Suprapubic skin (tissue), 4 donors: ENCODE measurements around the gene SHMT2. TPM values are rescaled to one million over a fixed set of nuclear protein-coding genes. Genes with fewer than 3 reads are reported as not detected.

Source experiments
- DNase-seq, 2 donors: peaks; one replicate each; pipeline ENCODE4 v3.0.0-alpha.2; 2019; ENCODE audit warnings: low spot score in 2 of 2
- H3K27ac ChIP-seq: fragments of 200-600 bp; sonication (generic); one replicate; pipeline ENCODE4 v1.5.1; 2019
- H3K27me3 ChIP-seq: fragments of 200-600 bp; sonication (generic); one replicate; pipeline ENCODE4 v1.5.1; 2019
- H3K36me3 ChIP-seq: fragments of 200-600 bp; sonication (generic); one replicate; pipeline ENCODE4 v1.5.1; 2019
- H3K4me1 ChIP-seq: fragments of 200-600 bp; sonication (generic); one replicate; pipeline ENCODE4 v1.5.1; 2019
- H3K4me3 ChIP-seq: fragments of 200-600 bp; sonication (generic); one replicate; pipeline ENCODE4 v1.5.1; 2019; ENCODE audit warnings: mild to moderate bottlenecking
- H3K9me3 ChIP-seq: fragments of 200-600 bp; sonication (generic); one replicate; pipeline ENCODE4 v1.5.1; 2019
- EP300 ChIP-seq: sonication (generic); formaldehyde crosslinking; IDR thresholded peaks from one replicate; pipeline ENCODE4 v1.6.1; 2017; ENCODE audit warnings: antibody characterized with exemption
- POLR2A ChIP-seq, 2 donors: fragments of 450-650 bp; IDR thresholded peaks; one replicate each; pipeline ENCODE4 v1.6.1; 2017; ENCODE audit warnings: antibody characterized with exemption in 2 of 2, mild to moderate bottlenecking in 2 of 2, moderate library complexity in 2 of 2
- POLR2AphosphoS5 ChIP-seq, 3 donors: sonication (generic); formaldehyde crosslinking; IDR thresholded peaks; one replicate each; pipeline ENCODE4 v1.6.1; 2017; ENCODE audit warnings: antibody characterized with exemption in 3 of 3
- WGBS: methylation state at CpG from one replicate; pipeline ENCODE4 v1.1.5; 2018; 5-methylcytosine and 5-hydroxymethylcytosine counted together
- total RNA-seq, 4 donors: library from RNA; depleted of rRNA; stranded (reverse); fragments of >200 nt; gene quantifications; one replicate each; pipeline ENCODE4 v1.1.0, GENCODE V29; 2016
- TF ChIP-seq, protein P1 (sequence below), 2 donors: fragments of 200-600 bp in 1 of 2; fragments of 450-650 bp in 1 of 2; sonication (generic) in 1 of 2; IDR thresholded peaks; one replicate each; pipeline ENCODE4 v1.5.1; 2016 to 2019; ENCODE audit warnings: antibody characterized with exemption in 2 of 2, mild to moderate bottlenecking in 1 of 2, moderate library complexity in 1 of 2

The SHMT2 gene
- total RNA-seq, 4 donors from 2014 or later = 53.5 to 87.2 (median 70.3) TPM

DNA sequence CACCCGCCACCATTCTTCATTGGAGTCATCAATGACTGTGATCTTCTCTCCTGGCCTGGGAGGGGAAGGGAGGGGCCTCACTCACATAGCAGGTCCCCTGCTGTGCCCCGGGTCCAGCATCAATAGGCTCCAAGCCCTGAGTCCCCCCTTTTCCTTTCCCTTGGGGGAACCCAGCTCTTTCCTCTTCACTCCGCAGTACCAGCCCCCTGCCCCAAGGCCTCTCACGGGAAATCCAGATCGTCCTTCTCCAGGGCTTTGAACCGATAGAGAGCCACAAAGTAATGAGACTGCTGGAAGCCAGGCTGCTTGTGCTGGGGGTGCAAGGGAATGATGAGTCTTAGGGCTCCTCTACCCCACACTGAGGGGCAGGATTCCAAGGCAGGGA is 14.8 kb downstream of the SHMT2 start:
- no peak for DNase-seq
- 48% methylated on average over 6 of the region's 6 CpGs for WGBS
- H3K27me3 ChIP-seq = peaks cover 48% of the 10 kb centered on the region
- H3K27ac ChIP-seq = no peak overlapping the region
- H3K9me3 ChIP-seq = no peaks in the 10 kb centered on the region
- H3K4me1 ChIP-seq = peaks cover 48% of the 10 kb centered on the region
- H3K36me3 ChIP-seq = no peaks in the 10 kb centered on the region
- no peak overlapping the region for H3K4me3 ChIP-seq
- TF ChIP-seq EP300 (no peak), POLR2AphosphoS5 (IDR thresholded peaks at IDR 0.05) (no peak), POLR2A (IDR thresholded peaks at IDR 0.05) (no peak)
- TF ChIP-seq, protein P1, sequence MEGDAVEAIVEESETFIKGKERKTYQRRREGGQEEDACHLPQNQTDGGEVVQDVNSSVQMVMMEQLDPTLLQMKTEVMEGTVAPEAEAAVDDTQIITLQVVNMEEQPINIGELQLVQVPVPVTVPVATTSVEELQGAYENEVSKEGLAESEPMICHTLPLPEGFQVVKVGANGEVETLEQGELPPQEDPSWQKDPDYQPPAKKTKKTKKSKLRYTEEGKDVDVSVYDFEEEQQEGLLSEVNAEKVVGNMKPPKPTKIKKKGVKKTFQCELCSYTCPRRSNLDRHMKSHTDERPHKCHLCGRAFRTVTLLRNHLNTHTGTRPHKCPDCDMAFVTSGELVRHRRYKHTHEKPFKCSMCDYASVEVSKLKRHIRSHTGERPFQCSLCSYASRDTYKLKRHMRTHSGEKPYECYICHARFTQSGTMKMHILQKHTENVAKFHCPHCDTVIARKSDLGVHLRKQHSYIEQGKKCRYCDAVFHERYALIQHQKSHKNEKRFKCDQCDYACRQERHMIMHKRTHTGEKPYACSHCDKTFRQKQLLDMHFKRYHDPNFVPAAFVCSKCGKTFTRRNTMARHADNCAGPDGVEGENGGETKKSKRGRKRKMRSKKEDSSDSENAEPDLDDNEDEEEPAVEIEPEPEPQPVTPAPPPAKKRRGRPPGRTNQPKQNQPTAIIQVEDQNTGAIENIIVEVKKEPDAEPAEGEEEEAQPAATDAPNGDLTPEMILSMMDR (IDR thresholded peaks at IDR 0.05) = no peak

DNA sequence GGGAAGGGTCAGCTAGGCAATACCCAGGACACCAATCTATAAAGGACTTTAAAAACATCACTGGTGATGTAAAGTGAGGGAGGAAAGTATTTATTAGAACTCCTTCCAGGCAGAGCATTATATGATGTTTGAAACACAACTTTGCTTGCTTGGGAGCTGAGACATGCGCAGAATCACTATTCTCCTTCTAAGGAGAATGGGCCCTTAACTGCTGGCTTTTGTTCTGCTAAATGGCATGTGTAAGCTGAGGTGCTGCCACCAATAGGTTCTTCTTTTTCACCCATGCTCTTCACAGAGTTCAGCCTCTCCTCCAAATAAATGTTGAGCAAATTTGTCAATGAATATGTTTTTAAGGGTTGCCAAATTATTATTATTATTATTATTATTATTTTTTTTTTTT is 17.5 kb downstream of the SHMT2 start:
- H3K27ac ChIP-seq = no peak overlapping the region
- DNase-seq = no peak
- peaks cover 20% of the 10 kb centered on the region for H3K4me1 ChIP-seq
- no peak overlapping the region for H3K4me3 ChIP-seq
- 82% methylated on average over 1 of the region's 1 CpG for WGBS
- no peaks in the 10 kb centered on the region for H3K9me3 ChIP-seq
- H3K27me3 ChIP-seq = peaks cover 21% of the 10 kb centered on the region
- no peaks in the 10 kb centered on the region for H3K36me3 ChIP-seq
- no peak for TF ChIP-seq EP300
- TF ChIP-seq, protein P1 (IDR thresholded peaks at IDR 0.05) = no peak
- no peak for TF ChIP-seq POLR2A (IDR thresholded peaks at IDR 0.05)
- no peak for TF ChIP-seq POLR2AphosphoS5 (IDR thresholded peaks at IDR 0.05)

DNA sequence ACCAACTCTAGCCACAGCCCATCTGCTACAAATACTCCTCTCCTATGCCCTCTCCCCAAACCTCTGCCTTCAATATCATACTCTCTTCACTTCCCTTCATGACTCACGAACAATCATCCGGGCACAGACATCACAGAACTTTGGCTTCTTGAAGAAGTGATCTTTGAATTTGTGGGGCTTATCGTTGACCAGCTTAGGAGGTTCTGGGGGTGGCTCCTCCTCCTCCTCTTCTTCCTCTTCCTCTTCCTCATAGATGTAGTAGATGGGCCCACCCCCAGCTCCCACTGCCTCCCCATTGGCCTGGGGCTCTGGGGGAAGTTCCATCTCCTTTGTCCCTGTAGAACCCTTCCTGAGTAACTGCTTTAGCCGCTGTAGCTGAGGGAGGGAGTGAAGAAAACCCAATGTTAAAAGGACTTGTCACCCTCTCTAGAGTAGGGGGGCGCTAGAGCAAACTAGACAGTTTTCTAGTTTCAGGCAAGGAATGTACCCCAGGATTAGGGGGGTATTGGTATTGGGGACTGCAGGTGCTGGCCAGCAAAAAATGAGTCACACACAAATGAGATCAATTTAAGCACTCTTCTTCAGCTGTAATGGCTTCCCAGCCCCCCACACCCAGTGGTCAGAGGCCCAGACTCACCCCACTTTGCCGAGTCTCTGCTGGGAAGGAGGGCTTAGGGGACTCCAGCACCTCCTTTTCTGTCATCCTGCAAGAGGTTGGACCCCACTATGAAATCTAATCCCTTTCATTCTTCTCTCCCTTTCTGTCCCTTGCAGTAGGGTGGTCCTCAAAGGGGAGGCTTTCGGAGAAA is 19.6 kb downstream of the SHMT2 start:
- Histone ChIP-seq H3K27me3 (peaks cover 4% of the 10 kb centered on the region), H3K4me3 (no peak overlapping the region), H3K27ac (no peak overlapping the region), H3K4me1 (no peaks in the 10 kb centered on the region), H3K9me3 (no peaks in the 10 kb centered on the region), H3K36me3 (peaks cover 4% of the 10 kb centered on the region)
- TF ChIP-seq POLR2AphosphoS5 (IDR thresholded peaks at IDR 0.05) = no peak
- no peak for TF ChIP-seq EP300
- TF ChIP-seq POLR2A (IDR thresholded peaks at IDR 0.05) = no peak
- TF ChIP-seq, protein P1 (IDR thresholded peaks at IDR 0.05) = no peak
- 74% methylated on average over 7 of the region's 7 CpGs for WGBS
- no peak for DNase-seq

DNA sequence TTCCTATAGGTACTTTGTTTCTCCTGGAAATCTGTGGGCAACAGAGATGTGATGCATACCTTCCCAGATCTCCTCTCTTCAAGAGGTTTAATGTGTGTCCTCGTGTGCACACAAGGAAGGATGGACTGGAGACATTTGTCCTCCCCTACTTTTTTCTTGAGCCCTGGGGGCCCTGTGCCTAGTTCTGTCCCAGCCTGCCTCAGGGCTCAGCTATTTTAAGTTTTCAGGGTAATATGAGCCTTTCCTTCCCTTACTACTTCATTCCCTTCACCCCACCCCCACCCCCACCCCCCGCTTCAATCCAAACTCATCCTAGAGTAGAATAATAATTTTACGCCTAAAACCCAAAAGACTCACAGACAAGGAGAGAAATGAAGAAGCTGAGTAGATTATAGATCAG is 21.0 kb downstream of the SHMT2 start:
- H3K27me3 ChIP-seq = no peaks in the 10 kb centered on the region
- no peak overlapping the region for H3K27ac ChIP-seq
- H3K36me3 ChIP-seq = peaks cover 18% of the 10 kb centered on the region
- 85% methylated on average over 3 of the region's 3 CpGs for WGBS
- TF ChIP-seq POLR2AphosphoS5 (IDR thresholded peaks at IDR 0.05) (no peak), POLR2A (IDR thresholded peaks at IDR 0.05) (no peak)
- no peak for DNase-seq
- H3K9me3 ChIP-seq = no peaks in the 10 kb centered on the region
- no peaks in the 10 kb centered on the region for H3K4me1 ChIP-seq
- no peak overlapping the region for H3K4me3 ChIP-seq

DNA sequence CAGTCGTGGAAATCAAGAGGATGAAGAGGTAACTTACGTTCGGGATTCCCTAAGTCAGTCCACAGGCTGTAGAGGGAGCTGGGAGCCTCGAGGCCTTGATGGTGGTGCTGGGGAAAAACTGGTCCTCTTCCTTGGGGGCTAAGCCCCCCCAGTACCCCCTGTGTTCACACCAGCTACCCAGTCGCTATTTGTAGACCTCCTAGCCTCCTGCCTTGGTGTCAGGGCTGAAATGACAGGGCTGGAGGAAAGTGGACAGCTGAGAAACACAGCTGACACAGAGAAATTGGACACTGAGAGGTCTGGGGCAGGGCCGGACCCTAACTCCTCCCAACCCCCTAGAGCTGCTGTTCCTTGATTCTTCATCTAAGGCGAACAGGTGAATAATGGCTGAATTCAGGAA is 21.4 kb downstream of the SHMT2 start, which contains the start of gene STAC3:
TSS of gene STAC3 (minus strand) at position 232 of the 400 bp plus-strand sequence. CDS start 1,551 bp downstream, outside the sequence.
- Histone ChIP-seq H3K27ac (no peak within 1 kb of the TSS), H3K36me3 (peaks cover 22% of the 10 kb centered on the region), H3K27me3 (no peaks in the 10 kb centered on the region), H3K9me3 (no peaks in the 10 kb centered on the region), H3K4me3 (no peak within 1 kb of the TSS), H3K4me1 (no peaks in the 10 kb centered on the region)
- no peak for DNase-seq
- TF ChIP-seq, protein P1 (IDR thresholded peaks at IDR 0.05) = no peak
- TF ChIP-seq EP300 (no peak), POLR2A (IDR thresholded peaks at IDR 0.05) (no peak), POLR2AphosphoS5 (IDR thresholded peaks at IDR 0.05) (no peak)
- WGBS = 71% methylated on average over 7 of the region's 7 CpGs
